ENCODE data around the gene TIGD3.

The TIGD3 gene

DNA sequence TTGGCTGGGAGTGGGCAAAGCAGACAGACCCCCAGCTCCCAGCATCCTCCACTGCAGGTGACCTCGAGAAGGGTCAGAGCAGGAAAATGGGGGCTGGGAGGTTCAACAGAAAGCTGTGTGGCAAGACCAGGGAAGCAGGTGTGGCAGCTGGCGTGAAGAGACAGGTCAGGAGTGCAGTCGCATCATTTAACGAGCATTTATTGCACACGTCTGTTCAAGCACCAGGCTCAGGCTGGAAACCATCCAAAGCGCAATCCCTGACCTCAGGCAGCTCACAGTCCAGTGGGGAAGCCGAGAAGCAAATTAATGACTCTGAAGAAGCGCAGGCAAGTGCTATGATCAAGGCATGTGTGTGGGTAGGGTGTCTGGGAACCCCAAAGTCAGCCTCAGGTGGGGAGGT, 20.5 kb downstream of the TIGD3 start:
- Histone ChIP-seq H3K4me2 (ENCODE audit: low read depth, low read length) (no peak overlapping the region), H3K36me3 (replicated peaks; ENCODE audit: insufficient read depth, low read length) (no peaks in the 10 kb centered on the region), H3K9me2 (replicated peaks; ENCODE audit: insufficient read depth, low read length) (no peaks in the 10 kb centered on the region), H2AFZ (ENCODE audit: low read length) (no peak overlapping the region), H3K27me3 (replicated peaks; ENCODE audit: insufficient read depth, low read length) (no peaks in the 10 kb centered on the region), H3K79me2 (ENCODE audit: low read length) (no peaks in the 10 kb centered on the region), H3K4me1 (ENCODE audit: low read length) (no peaks in the 10 kb centered on the region), H3K9me3 (replicated peaks; ENCODE audit: insufficient read depth, low read length) (no peaks in the 10 kb centered on the region), H3F3A (ENCODE audit: insufficient read depth, low read length) (no peaks in the 10 kb centered on the region), H3K27ac (ENCODE audit: low read length) (no peak overlapping the region), H3K4me3 (ENCODE audit: low read length) (no peak overlapping the region), H4K20me1 (ENCODE audit: insufficient read depth, low read length) (no peaks in the 10 kb centered on the region), H3K9ac (ENCODE audit: low read length) (no peak overlapping the region)
- no peak for DNase-seq
- TF ChIP-seq EZH2 (optimal IDR thresholded peaks at IDR 0.05; ENCODE audit: low read depth, low read length): no peak
- TF ChIP-seq, protein P1, sequence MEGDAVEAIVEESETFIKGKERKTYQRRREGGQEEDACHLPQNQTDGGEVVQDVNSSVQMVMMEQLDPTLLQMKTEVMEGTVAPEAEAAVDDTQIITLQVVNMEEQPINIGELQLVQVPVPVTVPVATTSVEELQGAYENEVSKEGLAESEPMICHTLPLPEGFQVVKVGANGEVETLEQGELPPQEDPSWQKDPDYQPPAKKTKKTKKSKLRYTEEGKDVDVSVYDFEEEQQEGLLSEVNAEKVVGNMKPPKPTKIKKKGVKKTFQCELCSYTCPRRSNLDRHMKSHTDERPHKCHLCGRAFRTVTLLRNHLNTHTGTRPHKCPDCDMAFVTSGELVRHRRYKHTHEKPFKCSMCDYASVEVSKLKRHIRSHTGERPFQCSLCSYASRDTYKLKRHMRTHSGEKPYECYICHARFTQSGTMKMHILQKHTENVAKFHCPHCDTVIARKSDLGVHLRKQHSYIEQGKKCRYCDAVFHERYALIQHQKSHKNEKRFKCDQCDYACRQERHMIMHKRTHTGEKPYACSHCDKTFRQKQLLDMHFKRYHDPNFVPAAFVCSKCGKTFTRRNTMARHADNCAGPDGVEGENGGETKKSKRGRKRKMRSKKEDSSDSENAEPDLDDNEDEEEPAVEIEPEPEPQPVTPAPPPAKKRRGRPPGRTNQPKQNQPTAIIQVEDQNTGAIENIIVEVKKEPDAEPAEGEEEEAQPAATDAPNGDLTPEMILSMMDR (IDR thresholded peaks at IDR 0.05; ENCODE audit: low read length): no peak
- no peak for TF ChIP-seq EZH2phosphoT487 (IDR thresholded peaks at IDR 0.05; ENCODE audit: low read length)

DNA sequence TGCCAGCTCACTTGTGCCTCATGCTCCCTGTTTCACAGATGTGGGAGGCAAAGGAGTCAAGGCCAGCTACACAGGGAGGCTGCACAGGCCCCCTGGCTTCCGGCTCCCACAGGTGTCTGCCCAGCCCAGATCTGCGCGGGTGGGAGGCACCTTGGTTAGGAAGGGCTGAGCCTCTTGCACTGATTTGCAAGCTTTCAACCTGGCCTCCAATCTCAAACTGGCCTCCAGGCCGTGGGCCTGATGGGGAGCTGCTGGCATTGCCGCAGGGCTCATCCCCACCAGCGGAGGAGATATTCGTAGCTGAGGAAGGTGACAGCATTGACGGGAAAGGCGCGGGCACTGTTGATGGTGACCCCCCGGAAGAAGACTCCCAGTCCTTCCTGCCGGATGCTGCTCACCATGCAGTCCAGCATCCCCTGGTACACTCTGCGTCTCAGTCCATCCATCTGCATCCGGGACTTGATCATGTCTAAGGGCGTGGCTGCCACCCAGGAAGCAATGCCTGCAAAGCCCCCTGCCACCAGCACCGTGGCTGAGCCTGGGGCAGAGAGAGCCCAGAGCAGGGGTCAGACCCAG, 21.7 kb downstream of the TIGD3 start:
- TF ChIP-seq EZH2phosphoT487 (IDR thresholded peaks at IDR 0.05; ENCODE audit: low read length): no peak
- no peak for TF ChIP-seq EZH2 (optimal IDR thresholded peaks at IDR 0.05; ENCODE audit: low read depth, low read length)
- TF ChIP-seq, protein P1 (IDR thresholded peaks at IDR 0.05; ENCODE audit: low read length): no peak
- H3K4me3 ChIP-seq (ENCODE audit: low read length): no peak overlapping the region
- H3K9me3 ChIP-seq (replicated peaks; ENCODE audit: insufficient read depth, low read length): no peaks in the 10 kb centered on the region
- H2AFZ ChIP-seq (ENCODE audit: low read length): no peak overlapping the region
- no peaks in the 10 kb centered on the region for H3K36me3 ChIP-seq (replicated peaks; ENCODE audit: insufficient read depth, low read length)
- H3K79me2 ChIP-seq (ENCODE audit: low read length): peaks cover 10% of the 10 kb centered on the region
- H3K27me3 ChIP-seq (replicated peaks; ENCODE audit: insufficient read depth, low read length): no peaks in the 10 kb centered on the region
- no peaks in the 10 kb centered on the region for H3K9me2 ChIP-seq (replicated peaks; ENCODE audit: insufficient read depth, low read length)
- no peak for DNase-seq
- no peak overlapping the region for H3K4me2 ChIP-seq (ENCODE audit: low read depth, low read length)
- H3K4me1 ChIP-seq (ENCODE audit: low read length): no peaks in the 10 kb centered on the region
- H3K9ac ChIP-seq (ENCODE audit: low read length): no peak overlapping the region
- no peaks in the 10 kb centered on the region for H3F3A ChIP-seq (ENCODE audit: insufficient read depth, low read length)
- H4K20me1 ChIP-seq (ENCODE audit: insufficient read depth, low read length): no peaks in the 10 kb centered on the region
- H3K27ac ChIP-seq (ENCODE audit: low read length): no peak overlapping the region

- TF ChIP-seq EZH2 (optimal IDR thresholded peaks at IDR 0.05; ENCODE audit: low read depth, low read length): no peak
- TF ChIP-seq, protein P1 (IDR thresholded peaks at IDR 0.05; ENCODE audit: low read length): no peak
- H3K9me2 ChIP-seq (replicated peaks; ENCODE audit: insufficient read depth, low read length): no peaks in the 10 kb centered on the region
Observed at GRCh38 chr11:65377036-65377435, 22.5 kb downstream of the TIGD3 start.

More at GRCh38 chr11:65377036-65377435, 22.5 kb downstream of the TIGD3 start:
- H3F3A ChIP-seq (ENCODE audit: insufficient read depth, low read length): peaks cover 5% of the 10 kb centered on the region
- no peaks in the 10 kb centered on the region for H3K36me3 ChIP-seq (replicated peaks; ENCODE audit: insufficient read depth, low read length)
- peaks cover 10% of the 10 kb centered on the region for H3K79me2 ChIP-seq (ENCODE audit: low read length)
- H2AFZ ChIP-seq (ENCODE audit: low read length): no peak overlapping the region
- no peak overlapping the region for H3K27ac ChIP-seq (ENCODE audit: low read length)
- no peak for DNase-seq
- no peaks in the 10 kb centered on the region for H4K20me1 ChIP-seq (ENCODE audit: insufficient read depth, low read length)
- no peaks in the 10 kb centered on the region for H3K9me3 ChIP-seq (replicated peaks; ENCODE audit: insufficient read depth, low read length)
- H3K9ac ChIP-seq (ENCODE audit: low read length): no peak overlapping the region
- H3K4me3 ChIP-seq (ENCODE audit: low read length): no peak overlapping the region
- H3K4me2 ChIP-seq (ENCODE audit: low read depth, low read length): no peak overlapping the region
- H3K4me1 ChIP-seq (ENCODE audit: low read length): no peaks in the 10 kb centered on the region
- no peaks in the 10 kb centered on the region for H3K27me3 ChIP-seq (replicated peaks; ENCODE audit: insufficient read depth, low read length)

Measured in MM.1S (cell line).